Sigmoid colon (tissue), 4 donors: ENCODE measurements around the gene XIST.

Experiments used
- EP300 ChIP-seq, 4 donors: sonication (generic); formaldehyde crosslinking; IDR thresholded peaks; one replicate each; pipeline ENCODE4 v1.6.1; 2017; ENCODE audit warnings: antibody characterized with exemption in 4 of 4
- POLR2A ChIP-seq, 2 donors: fragments of 450-650 bp; IDR thresholded peaks; one replicate each; pipeline ENCODE4 v1.6.1; 2016; ENCODE audit warnings: antibody characterized with exemption in 2 of 2, mild to moderate bottlenecking in 2 of 2, moderate library complexity in 2 of 2
- TF ChIP-seq, protein P1 (sequence below), 4 experiments: fragments of 450-650 bp in 3 of 4; fragments of 200-600 bp in 1 of 4; IDR thresholded peaks; one replicate each; pipeline ENCODE4 v1.5.1; 2016 to 2019; ENCODE audit warnings: antibody characterized with exemption in 4 of 4, mild to moderate bottlenecking in 3 of 4, moderate library complexity in 2 of 4

GRCh38 chrX:73825569-73825968 lies 26.9 kb downstream of the XIST start:
- TF ChIP-seq, protein P1, sequence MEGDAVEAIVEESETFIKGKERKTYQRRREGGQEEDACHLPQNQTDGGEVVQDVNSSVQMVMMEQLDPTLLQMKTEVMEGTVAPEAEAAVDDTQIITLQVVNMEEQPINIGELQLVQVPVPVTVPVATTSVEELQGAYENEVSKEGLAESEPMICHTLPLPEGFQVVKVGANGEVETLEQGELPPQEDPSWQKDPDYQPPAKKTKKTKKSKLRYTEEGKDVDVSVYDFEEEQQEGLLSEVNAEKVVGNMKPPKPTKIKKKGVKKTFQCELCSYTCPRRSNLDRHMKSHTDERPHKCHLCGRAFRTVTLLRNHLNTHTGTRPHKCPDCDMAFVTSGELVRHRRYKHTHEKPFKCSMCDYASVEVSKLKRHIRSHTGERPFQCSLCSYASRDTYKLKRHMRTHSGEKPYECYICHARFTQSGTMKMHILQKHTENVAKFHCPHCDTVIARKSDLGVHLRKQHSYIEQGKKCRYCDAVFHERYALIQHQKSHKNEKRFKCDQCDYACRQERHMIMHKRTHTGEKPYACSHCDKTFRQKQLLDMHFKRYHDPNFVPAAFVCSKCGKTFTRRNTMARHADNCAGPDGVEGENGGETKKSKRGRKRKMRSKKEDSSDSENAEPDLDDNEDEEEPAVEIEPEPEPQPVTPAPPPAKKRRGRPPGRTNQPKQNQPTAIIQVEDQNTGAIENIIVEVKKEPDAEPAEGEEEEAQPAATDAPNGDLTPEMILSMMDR (IDR thresholded peaks at IDR 0.05), result no peak
- TF ChIP-seq POLR2A (IDR thresholded peaks at IDR 0.05) (no peak), EP300 (IDR thresholded peaks at IDR 0.05) (no peak)
